A549 (cell line): ENCODE results near the gene LMO1.

Source experiments
- HDAC2 ChIP-seq: fragments of 200-600 bp; sonication (generic); IDR thresholded peaks from 2 replicates; pipeline ENCODE4 v1.6.1; 2016
- JUNB ChIP-seq: fragments of >200 bp; sonication (Bioruptor Twin); formaldehyde crosslinking; IDR thresholded peaks from 2 replicates; pipeline ENCODE4 v1.6.1; 2016
- PBX3 ChIP-seq: IDR thresholded peaks from 2 replicates; pipeline ENCODE4 v1.6.1; 2012
- RAD21 ChIP-seq, 2 experiments: fragments of >200 bp in 1 of 2; sonication (Bioruptor Twin) in 1 of 2; formaldehyde crosslinking in 1 of 2; IDR thresholded peaks in 1 of 2; conservative IDR thresholded peaks in 1 of 2; 2 replicates in 1 of 2; 3 replicates in 1 of 2; pipeline ENCODE4 v1.6.1; 2012 to 2018; ENCODE audit warnings: inconsistent platforms in 1 of 2
- SMC3 ChIP-seq: fragments of >200 bp; sonication (Bioruptor Twin); formaldehyde crosslinking; IDR thresholded peaks from 3 replicates; pipeline ENCODE4 v1.6.1; 2018; ENCODE audit warnings: inconsistent platforms
- TF ChIP-seq, protein P1 (sequence below): fragments of 200-600 bp; sonication (generic); IDR thresholded peaks from 2 replicates; pipeline ENCODE4 v1.6.1; 2016; ENCODE audit warnings: antibody characterized with exemption, mild to moderate bottlenecking, moderate library complexity
- TF ChIP-seq, protein P2 (sequence below): fragments of >200 bp; sonication (Bioruptor Twin); formaldehyde crosslinking; IDR thresholded peaks from 3 replicates; pipeline ENCODE4 v1.5.1; 2016

GRCh38 chr11:8204025-8204424 lies 59.7 kb downstream of the LMO1 start:
- TF ChIP-seq HDAC2 = no peak
- TF ChIP-seq RAD21 (conservative IDR thresholded peaks at IDR 0.05 in 1 of 2, IDR thresholded peaks at IDR 0.05 in 1 of 2) = no peak
- TF ChIP-seq PBX3 = no peak
- TF ChIP-seq, protein P1, sequence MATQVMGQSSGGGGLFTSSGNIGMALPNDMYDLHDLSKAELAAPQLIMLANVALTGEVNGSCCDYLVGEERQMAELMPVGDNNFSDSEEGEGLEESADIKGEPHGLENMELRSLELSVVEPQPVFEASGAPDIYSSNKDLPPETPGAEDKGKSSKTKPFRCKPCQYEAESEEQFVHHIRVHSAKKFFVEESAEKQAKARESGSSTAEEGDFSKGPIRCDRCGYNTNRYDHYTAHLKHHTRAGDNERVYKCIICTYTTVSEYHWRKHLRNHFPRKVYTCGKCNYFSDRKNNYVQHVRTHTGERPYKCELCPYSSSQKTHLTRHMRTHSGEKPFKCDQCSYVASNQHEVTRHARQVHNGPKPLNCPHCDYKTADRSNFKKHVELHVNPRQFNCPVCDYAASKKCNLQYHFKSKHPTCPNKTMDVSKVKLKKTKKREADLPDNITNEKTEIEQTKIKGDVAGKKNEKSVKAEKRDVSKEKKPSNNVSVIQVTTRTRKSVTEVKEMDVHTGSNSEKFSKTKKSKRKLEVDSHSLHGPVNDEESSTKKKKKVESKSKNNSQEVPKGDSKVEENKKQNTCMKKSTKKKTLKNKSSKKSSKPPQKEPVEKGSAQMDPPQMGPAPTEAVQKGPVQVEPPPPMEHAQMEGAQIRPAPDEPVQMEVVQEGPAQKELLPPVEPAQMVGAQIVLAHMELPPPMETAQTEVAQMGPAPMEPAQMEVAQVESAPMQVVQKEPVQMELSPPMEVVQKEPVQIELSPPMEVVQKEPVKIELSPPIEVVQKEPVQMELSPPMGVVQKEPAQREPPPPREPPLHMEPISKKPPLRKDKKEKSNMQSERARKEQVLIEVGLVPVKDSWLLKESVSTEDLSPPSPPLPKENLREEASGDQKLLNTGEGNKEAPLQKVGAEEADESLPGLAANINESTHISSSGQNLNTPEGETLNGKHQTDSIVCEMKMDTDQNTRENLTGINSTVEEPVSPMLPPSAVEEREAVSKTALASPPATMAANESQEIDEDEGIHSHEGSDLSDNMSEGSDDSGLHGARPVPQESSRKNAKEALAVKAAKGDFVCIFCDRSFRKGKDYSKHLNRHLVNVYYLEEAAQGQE = no peak
- no peak for TF ChIP-seq JUNB
- no peak for TF ChIP-seq SMC3
- TF ChIP-seq, protein P2, sequence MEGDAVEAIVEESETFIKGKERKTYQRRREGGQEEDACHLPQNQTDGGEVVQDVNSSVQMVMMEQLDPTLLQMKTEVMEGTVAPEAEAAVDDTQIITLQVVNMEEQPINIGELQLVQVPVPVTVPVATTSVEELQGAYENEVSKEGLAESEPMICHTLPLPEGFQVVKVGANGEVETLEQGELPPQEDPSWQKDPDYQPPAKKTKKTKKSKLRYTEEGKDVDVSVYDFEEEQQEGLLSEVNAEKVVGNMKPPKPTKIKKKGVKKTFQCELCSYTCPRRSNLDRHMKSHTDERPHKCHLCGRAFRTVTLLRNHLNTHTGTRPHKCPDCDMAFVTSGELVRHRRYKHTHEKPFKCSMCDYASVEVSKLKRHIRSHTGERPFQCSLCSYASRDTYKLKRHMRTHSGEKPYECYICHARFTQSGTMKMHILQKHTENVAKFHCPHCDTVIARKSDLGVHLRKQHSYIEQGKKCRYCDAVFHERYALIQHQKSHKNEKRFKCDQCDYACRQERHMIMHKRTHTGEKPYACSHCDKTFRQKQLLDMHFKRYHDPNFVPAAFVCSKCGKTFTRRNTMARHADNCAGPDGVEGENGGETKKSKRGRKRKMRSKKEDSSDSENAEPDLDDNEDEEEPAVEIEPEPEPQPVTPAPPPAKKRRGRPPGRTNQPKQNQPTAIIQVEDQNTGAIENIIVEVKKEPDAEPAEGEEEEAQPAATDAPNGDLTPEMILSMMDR = no peak
